Ishikawa (cell line): Measurements from ENCODE around the gene PEX6.
A peak's percentile ranks its signal among the peaks of the same experiment; 100 is the strongest.

ENCODE experiments used
- CEBPB ChIP-seq: IDR thresholded peaks from 2 replicates; pipeline ENCODE4 v1.6.1; 2012
- CREB1 ChIP-seq: IDR thresholded peaks from 2 replicates; pipeline ENCODE4 v1.6.1; 2012; ENCODE audit warnings: low read depth
- EGR1 ChIP-seq: IDR thresholded peaks from 2 replicates; pipeline ENCODE4 v1.6.1; 2012
- EP300 ChIP-seq: IDR thresholded peaks from 2 replicates; pipeline ENCODE4 v1.6.1; 2012; ENCODE audit warnings: borderline replicate concordance
- FOXM1 ChIP-seq: IDR thresholded peaks from 2 replicates; pipeline ENCODE4 v1.6.1; 2012; ENCODE audit warnings: low read depth, borderline replicate concordance
- NFIC ChIP-seq: IDR thresholded peaks from 2 replicates; pipeline ENCODE4 v1.6.1; 2012
- RAD21 ChIP-seq: IDR thresholded peaks from 2 replicates; pipeline ENCODE4 v1.6.1; 2012; ENCODE audit warnings: low read depth
- TAF1 ChIP-seq: IDR thresholded peaks from 2 replicates; pipeline ENCODE4 v1.6.1; 2012; ENCODE audit warnings: low read depth, mild to moderate bottlenecking
- TCF12 ChIP-seq: IDR thresholded peaks from 2 replicates; pipeline ENCODE4 v1.6.1; 2012; ENCODE audit warnings: low read depth
- TEAD4 ChIP-seq: IDR thresholded peaks from 2 replicates; pipeline ENCODE4 v1.6.1; 2012
- YY1 ChIP-seq: IDR thresholded peaks from 2 replicates; pipeline ENCODE4 v1.6.1; 2012; ENCODE audit warnings: low read depth
- ZBTB7A ChIP-seq: IDR thresholded peaks from 2 replicates; pipeline ENCODE4 v1.6.1; 2012; ENCODE audit warnings: low read depth
- TF ChIP-seq, protein P1 (sequence below): IDR thresholded peaks from 2 replicates; pipeline ENCODE4 v1.6.1; 2012
- TF ChIP-seq, protein P2 (sequence below): IDR thresholded peaks from 2 replicates; pipeline ENCODE4 v1.6.1; 2012
- TF ChIP-seq, protein P3 (sequence below): IDR thresholded peaks from 2 replicates; pipeline ENCODE4 v1.6.1; 2012; ENCODE audit warnings: low read depth, mild to moderate bottlenecking

Gene PEX6

GRCh38 chr6:42968783-42969182, 10.2 kb downstream of the PEX6 start:
- TF ChIP-seq RAD21 (no peak), FOXM1 (no peak), TEAD4 (no peak), TCF12 (no peak), EP300 (no peak)

GRCh38 chr6:42968126-42968701, 10.8 kb downstream of the PEX6 start:
- TF ChIP-seq YY1: no peak
- no peak for TF ChIP-seq ZBTB7A
- TF ChIP-seq TCF12: no peak
- TF ChIP-seq RAD21: no peak
- no peak for TF ChIP-seq TEAD4
- TF ChIP-seq, protein P1, sequence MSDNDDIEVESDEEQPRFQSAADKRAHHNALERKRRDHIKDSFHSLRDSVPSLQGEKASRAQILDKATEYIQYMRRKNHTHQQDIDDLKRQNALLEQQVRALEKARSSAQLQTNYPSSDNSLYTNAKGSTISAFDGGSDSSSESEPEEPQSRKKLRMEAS: no peak
- TF ChIP-seq, protein P2, sequence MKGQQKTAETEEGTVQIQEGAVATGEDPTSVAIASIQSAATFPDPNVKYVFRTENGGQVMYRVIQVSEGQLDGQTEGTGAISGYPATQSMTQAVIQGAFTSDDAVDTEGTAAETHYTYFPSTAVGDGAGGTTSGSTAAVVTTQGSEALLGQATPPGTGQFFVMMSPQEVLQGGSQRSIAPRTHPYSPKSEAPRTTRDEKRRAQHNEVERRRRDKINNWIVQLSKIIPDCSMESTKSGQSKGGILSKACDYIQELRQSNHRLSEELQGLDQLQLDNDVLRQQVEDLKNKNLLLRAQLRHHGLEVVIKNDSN: no peak
- TF ChIP-seq, protein P3, sequence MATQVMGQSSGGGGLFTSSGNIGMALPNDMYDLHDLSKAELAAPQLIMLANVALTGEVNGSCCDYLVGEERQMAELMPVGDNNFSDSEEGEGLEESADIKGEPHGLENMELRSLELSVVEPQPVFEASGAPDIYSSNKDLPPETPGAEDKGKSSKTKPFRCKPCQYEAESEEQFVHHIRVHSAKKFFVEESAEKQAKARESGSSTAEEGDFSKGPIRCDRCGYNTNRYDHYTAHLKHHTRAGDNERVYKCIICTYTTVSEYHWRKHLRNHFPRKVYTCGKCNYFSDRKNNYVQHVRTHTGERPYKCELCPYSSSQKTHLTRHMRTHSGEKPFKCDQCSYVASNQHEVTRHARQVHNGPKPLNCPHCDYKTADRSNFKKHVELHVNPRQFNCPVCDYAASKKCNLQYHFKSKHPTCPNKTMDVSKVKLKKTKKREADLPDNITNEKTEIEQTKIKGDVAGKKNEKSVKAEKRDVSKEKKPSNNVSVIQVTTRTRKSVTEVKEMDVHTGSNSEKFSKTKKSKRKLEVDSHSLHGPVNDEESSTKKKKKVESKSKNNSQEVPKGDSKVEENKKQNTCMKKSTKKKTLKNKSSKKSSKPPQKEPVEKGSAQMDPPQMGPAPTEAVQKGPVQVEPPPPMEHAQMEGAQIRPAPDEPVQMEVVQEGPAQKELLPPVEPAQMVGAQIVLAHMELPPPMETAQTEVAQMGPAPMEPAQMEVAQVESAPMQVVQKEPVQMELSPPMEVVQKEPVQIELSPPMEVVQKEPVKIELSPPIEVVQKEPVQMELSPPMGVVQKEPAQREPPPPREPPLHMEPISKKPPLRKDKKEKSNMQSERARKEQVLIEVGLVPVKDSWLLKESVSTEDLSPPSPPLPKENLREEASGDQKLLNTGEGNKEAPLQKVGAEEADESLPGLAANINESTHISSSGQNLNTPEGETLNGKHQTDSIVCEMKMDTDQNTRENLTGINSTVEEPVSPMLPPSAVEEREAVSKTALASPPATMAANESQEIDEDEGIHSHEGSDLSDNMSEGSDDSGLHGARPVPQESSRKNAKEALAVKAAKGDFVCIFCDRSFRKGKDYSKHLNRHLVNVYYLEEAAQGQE: no peak
- TF ChIP-seq TAF1: no peak
- TF ChIP-seq FOXM1: no peak
- TF ChIP-seq CREB1: no peak
- no peak for TF ChIP-seq CEBPB
- no peak for TF ChIP-seq EGR1
- no peak for TF ChIP-seq NFIC
- no peak for TF ChIP-seq EP300

DNA sequence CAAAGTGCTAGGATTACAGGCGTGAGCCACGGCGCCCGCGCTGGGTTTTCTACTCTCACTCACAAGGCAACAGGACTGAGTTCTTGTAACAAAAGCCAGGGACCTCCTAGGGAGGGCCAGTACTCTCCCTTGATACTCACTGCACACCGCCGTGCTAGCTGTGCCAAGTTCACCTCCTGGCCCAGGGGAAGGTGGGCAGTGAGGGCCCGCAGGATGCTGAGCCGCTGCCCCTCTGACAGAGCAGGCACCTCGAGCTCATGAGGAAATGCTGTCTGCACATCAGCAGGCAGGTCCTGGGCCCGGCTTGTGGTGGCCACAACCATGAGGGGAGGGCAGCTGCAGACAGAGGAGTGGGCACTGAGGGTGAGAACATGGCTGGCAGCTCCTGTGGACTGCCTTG, 11.8 kb downstream of the PEX6 start:
- TF ChIP-seq CREB1: no peak
- TF ChIP-seq, protein P1: no peak
- no peak for TF ChIP-seq YY1

DNA sequence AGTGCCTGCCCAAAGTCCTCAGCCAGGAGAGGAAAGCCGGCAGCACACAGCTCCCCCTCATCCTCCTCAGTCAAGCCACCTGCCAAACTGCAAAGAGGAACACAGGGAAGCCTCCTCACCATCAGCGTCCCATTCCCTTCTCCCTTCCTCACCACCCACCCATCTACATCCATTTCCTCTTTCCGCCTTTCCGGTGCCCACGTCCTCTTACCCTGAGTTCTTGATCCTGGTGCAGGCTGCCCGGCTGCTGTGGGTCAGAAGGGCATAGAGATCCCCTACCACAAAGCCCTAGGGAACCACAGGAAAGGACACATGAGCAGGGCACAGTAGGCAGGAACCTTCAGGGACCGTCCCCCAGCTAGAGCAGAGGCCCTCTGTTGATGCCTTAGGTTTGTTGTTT, 12.4 kb downstream of the PEX6 start:
- TF ChIP-seq TEAD4: no peak
- TF ChIP-seq YY1: no peak
- no peak for TF ChIP-seq TCF12
- TF ChIP-seq NFIC: no peak
- TF ChIP-seq FOXM1: no peak
- TF ChIP-seq, protein P1: no peak
- TF ChIP-seq ZBTB7A: no peak
- TF ChIP-seq TAF1: no peak
- no peak for TF ChIP-seq CEBPB
- no peak for TF ChIP-seq EGR1
- no peak for TF ChIP-seq CREB1
- TF ChIP-seq RAD21: no peak
- TF ChIP-seq EP300: no peak
- TF ChIP-seq, protein P2: no peak
- TF ChIP-seq, protein P3: no peak

DNA sequence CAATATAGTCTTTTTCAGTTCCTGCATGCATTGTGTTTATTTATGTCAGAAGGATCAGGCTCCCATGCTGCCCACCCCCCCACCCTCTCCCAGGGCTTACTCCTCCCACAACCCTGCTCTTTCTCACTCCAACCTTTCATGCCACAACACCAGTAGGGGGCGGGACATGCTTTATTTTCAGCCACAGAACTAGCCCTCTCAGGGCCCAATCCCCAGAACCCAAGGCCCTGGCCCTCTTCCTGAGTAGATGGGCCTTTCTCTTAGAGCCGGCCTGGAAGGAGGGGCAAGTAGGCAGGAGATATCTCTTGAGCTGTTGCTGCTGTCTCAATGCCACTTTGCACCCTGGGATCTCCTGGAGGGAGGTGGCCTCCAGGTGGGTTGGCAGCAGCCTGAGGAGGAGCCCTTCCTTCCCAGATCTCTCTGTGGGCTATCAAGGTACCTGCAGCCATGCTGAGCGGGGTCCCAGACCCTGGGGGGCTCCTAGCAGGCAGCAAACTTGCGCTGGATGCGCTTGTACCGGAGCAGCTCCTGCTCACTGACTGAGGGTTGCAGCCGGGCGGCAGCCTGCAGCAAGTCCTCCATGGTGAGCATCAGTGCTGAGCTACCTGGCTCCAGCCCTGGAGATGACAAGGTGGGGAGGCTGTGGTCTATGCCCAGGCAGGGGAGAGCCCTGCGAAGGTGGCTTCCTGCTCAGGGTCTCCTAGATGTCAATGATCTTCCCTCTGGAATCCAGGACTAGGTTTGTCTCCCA, 15.0 kb downstream of the PEX6 start:
- peak; percentile 62 for TF ChIP-seq RAD21
- no peak for TF ChIP-seq NFIC
- no peak for TF ChIP-seq EGR1
- no peak for TF ChIP-seq CREB1
- TF ChIP-seq, protein P1: no peak
- TF ChIP-seq TCF12: no peak
- no peak for TF ChIP-seq TAF1
- TF ChIP-seq, protein P3: no peak
